Measurements from ENCODE around the gene NRXN3.

Gene NRXN3

DNA sequence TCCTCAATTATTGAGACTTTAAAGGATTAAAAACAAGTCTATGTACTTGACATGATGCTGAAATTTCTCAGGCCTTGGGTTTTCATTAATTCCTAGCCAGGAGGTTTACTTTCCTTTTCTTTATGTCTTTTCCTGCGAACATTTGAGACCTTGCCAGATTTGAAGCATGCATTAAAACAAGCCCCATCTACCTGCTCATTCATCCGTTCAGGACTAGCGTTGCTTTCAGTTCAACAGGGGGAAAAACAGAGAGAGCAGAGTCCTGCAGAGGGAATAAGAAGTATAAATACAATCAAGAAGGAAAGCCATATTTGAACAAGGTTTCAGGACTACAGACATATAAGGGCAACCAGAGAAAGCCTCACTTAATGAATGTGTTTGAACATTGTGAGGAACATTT lies 1498.8 kb downstream of the NRXN3 start:
- Mint-ChIP-seq H3K4me3 (no peak overlapping the region), H3K36me3 (ENCODE audit: low read depth) (no peaks in the 10 kb centered on the region), H3K27me3 (no peaks in the 10 kb centered on the region), H3K4me1 (ENCODE audit: low read depth) (no peaks in the 10 kb centered on the region), H3K27ac (no peak overlapping the region), H3K9me3 (peaks cover 3% of the 10 kb centered on the region)

DNA sequence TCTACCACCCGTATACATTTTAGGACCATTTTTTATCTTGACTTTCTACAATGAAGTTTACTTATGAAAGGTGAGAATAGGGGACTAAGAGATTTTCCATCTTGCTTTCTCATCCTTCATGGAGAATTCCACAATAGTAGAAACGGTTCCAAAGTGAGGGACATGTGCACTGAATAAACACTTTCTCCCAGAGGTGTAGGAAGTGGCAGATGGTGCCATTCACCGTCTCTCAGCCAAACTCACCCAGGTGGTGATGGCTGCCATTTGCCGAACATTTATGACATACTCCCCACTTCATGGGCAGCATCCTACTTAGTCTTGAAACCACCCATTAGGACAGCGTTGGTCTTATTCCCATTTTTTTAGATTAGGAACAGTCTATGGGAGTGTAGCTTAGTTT lies 1500.6 kb downstream of the NRXN3 start:
- Mint-ChIP-seq H3K36me3 (ENCODE audit: low read depth) (no peaks in the 10 kb centered on the region), H3K4me1 (ENCODE audit: low read depth) (no peaks in the 10 kb centered on the region), H3K4me3 (no peak overlapping the region)

DNA sequence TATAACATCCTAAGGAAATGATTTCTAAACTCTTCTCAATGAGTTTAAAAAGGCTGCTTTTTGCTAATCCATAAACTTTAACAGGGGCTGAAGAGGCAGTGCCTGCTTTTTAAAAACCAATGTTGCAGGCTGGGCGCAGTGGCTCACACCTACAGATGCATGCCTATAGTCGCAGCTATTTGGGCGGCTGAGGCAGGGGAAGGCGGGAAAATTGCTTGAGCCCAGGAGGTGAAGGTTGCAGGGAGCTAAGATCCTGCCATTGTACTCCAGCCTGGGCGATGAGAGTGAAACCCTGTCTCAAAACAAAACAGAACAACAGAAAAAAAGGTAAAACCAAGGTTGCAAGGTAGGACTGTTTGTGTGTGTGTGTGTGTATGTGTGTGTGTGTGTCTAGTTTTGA lies 1509.9 kb downstream of the NRXN3 start:
- Mint-ChIP-seq H3K27me3 (no peaks in the 10 kb centered on the region), H3K4me3 (no peak overlapping the region), H3K27ac (no peak overlapping the region), H3K36me3 (ENCODE audit: low read depth) (no peaks in the 10 kb centered on the region), H3K9me3 (no peaks in the 10 kb centered on the region), H3K4me1 (ENCODE audit: low read depth) (no peaks in the 10 kb centered on the region)

More for the DNA sequence above, 1500.6 kb downstream of the NRXN3 start:
- H3K27ac Mint-ChIP-seq = no peak overlapping the region
- H3K27me3 Mint-ChIP-seq = no peaks in the 10 kb centered on the region
- H3K9me3 Mint-ChIP-seq = peaks cover 7% of the 10 kb centered on the region

DNA sequence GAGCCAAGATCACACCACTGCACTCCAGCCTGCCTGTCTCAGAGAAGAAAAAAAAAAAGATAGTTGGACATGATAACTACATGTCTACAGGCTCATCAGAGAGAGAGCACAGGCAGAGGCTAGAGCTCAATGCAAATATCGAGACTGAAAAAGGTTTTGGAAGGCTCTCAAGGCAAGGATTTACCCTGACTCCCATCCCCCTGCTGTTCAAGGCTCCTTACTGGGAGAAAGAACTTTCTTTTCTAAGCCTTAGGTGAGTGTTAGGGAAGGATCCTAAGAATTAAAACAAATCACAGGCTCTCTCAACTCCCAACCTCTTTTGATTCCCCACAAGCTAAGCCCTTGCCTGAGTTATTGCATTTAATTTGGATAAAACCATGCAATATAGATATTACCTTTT lies 1516.0 kb downstream of the NRXN3 start:
- Mint-ChIP-seq H3K27me3 (no peaks in the 10 kb centered on the region), H3K9me3 (peaks cover 3% of the 10 kb centered on the region), H3K4me1 (ENCODE audit: low read depth) (no peaks in the 10 kb centered on the region), H3K36me3 (ENCODE audit: low read depth) (no peaks in the 10 kb centered on the region), H3K4me3 (no peak overlapping the region), H3K27ac (no peak overlapping the region)

DNA sequence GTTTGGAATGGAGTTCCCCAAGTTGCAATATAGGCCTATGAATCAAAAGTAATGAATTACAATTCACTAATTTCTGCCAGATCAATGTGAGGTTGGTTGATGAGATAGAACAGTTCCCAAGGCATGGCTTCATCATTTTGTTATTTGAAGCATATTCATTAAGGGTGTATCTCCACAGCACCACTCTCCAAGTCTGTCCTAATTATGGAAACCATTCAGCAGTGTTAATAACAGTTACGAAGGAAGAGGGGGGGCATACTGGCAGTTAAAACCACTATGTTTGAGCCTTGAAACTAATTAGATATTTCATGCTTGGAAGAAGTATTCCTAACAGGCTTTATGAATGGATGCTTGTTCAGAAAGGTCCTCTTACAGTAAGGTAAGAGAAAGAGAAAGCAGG lies 1520.8 kb downstream of the NRXN3 start:
- no peak overlapping the region for H3K4me3 Mint-ChIP-seq
- no peaks in the 10 kb centered on the region for H3K4me1 Mint-ChIP-seq (ENCODE audit: low read depth)
- H3K36me3 Mint-ChIP-seq (ENCODE audit: low read depth) = no peaks in the 10 kb centered on the region
- peaks cover 3% of the 10 kb centered on the region for H3K9me3 Mint-ChIP-seq
- no peak overlapping the region for H3K27ac Mint-ChIP-seq
- no peaks in the 10 kb centered on the region for H3K27me3 Mint-ChIP-seq

DNA sequence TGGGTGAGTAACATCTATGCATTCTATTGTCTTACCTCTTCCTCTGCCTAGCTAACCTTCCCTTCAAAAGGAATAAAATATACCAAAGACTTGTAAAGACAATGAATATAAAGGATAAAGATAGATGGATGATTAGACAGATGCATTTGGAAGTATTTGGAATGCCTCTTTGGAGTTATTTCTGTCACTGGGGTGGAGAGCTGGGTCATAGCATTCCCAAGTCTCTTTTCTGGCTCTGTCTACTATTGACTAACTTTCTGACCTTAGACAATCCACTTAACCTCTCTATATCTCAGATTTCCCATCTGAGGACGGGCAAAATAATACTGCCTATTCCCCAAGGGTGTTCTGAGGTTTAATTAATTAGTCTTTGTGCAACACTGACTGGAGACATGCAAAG lies 1523.8 kb downstream of the NRXN3 start:
- no peaks in the 10 kb centered on the region for H3K36me3 Mint-ChIP-seq (ENCODE audit: low read depth)
- H3K27ac Mint-ChIP-seq = no peak overlapping the region
- peaks cover 3% of the 10 kb centered on the region for H3K9me3 Mint-ChIP-seq
- H3K4me1 Mint-ChIP-seq (ENCODE audit: low read depth) = no peaks in the 10 kb centered on the region
- H3K27me3 Mint-ChIP-seq = no peaks in the 10 kb centered on the region
- H3K4me3 Mint-ChIP-seq = no peak overlapping the region

DNA sequence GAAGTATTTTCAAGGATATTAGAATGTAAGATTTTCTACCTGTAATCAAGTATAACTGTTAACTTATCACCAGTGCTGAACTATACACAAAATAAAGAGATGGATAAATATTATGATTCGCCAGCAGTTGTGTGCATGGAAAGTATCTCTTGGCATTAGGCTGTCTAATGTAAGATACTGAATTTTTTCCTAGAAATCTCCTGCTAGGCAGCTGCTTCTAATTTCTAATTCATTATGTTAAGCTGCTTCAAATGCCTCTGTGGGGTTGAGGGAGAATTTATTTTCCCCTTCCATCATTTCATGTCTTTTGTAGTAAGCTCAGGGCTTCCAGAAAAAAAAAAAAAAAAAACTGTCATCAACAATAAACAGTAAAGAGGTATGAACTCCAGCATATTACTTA lies 1525.1 kb downstream of the NRXN3 start:
- H3K4me1 Mint-ChIP-seq (ENCODE audit: low read depth) = no peaks in the 10 kb centered on the region
- H3K27ac Mint-ChIP-seq = no peak overlapping the region
- peaks cover 3% of the 10 kb centered on the region for H3K9me3 Mint-ChIP-seq
- H3K27me3 Mint-ChIP-seq = no peaks in the 10 kb centered on the region
- H3K36me3 Mint-ChIP-seq (ENCODE audit: low read depth) = no peaks in the 10 kb centered on the region
- no peak overlapping the region for H3K4me3 Mint-ChIP-seq

DNA sequence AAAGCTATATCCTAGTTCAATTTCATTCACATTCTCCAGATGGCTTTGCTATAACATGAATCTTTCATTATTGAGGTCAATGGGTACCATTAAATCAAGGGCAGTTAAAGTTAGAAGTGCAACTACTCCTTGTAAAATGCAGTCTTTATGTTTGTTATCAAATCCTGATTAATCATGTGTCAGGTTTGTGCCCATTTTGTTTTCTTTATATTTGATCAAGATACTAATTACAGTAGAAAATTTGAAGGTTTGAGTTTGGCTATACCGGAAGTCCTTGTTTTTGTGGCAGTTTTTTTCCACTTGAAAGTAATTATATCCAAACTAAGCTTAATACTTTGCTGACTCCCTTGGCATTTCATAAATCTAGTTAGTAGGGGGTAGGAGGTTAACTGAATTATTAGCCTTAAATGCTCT lies 1528.1 kb downstream of the NRXN3 start:
- Mint-ChIP-seq H3K9me3 (no peaks in the 10 kb centered on the region), H3K4me1 (ENCODE audit: low read depth) (no peaks in the 10 kb centered on the region), H3K4me3 (no peak overlapping the region), H3K27ac (no peak overlapping the region), H3K27me3 (no peaks in the 10 kb centered on the region), H3K36me3 (ENCODE audit: low read depth) (no peaks in the 10 kb centered on the region)

DNA sequence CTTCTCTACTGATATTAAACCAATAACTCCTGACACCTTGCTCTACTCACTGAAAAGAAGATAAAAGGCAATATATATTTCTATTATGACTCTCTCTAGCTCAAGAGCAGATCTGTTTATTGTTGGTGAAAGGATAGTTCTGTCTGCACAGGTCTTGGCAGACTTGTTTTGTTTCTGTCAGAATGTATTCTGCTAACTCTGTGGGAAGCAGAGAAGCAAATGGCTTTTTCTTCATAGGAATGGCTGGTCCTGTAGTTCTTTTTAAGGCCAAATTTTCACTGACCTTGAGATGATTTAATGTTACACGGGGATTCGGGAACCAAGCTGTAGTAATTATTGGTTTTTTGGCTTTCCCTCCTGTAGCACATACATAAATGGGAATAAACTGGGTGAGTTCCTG lies 1529.0 kb downstream of the NRXN3 start:
- Mint-ChIP-seq H3K4me3 (no peak overlapping the region), H3K27ac (no peak overlapping the region), H3K9me3 (no peaks in the 10 kb centered on the region), H3K27me3 (no peaks in the 10 kb centered on the region), H3K4me1 (ENCODE audit: low read depth) (no peaks in the 10 kb centered on the region), H3K36me3 (ENCODE audit: low read depth) (no peaks in the 10 kb centered on the region)

DNA sequence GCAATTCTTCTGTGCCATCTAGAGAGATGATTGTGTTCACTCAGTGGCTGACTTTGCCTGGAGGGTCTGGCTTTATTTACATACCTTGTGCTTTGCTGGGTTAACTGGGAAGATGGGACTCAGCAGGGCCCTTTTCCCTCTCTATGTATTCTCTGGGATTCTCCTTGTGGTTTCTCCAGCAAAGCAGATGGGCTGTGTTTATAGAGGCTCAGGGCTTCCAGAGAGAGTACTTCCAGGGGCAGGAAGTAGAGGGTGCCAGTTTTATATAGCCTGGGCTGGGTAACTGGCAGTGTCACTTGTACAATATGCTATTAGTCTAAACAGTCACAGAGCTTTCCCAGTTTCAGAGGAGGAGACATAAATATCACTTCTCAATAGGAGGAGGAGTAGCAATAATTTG lies 1531.2 kb downstream of the NRXN3 start:
- no peaks in the 10 kb centered on the region for H3K27me3 Mint-ChIP-seq
- no peak overlapping the region for H3K27ac Mint-ChIP-seq
- no peaks in the 10 kb centered on the region for H3K4me1 Mint-ChIP-seq (ENCODE audit: low read depth)
- no peak overlapping the region for H3K4me3 Mint-ChIP-seq
- H3K9me3 Mint-ChIP-seq = no peaks in the 10 kb centered on the region
- H3K36me3 Mint-ChIP-seq (ENCODE audit: low read depth) = no peaks in the 10 kb centered on the region

DNA sequence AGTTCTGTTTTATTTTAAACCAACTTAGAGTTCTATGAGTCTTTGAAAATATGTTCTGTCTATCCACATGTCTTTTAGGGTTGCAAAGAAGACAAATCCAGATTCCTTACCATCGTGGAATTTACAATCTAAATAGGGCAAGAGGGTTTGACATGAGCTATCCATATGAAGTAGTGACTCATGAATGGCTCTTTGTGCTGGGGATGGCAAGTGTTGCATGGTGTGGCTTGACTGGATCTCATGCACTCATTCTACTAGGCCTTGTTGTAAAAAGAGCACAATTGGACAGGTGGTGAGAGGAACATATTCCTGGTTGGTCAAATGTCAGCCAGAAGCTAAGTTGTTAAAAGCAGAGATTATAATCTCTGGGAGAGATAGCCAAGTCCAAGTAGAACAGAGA lies 1532.0 kb downstream of the NRXN3 start:
- no peaks in the 10 kb centered on the region for H3K27me3 Mint-ChIP-seq
- no peak overlapping the region for H3K4me3 Mint-ChIP-seq
- H3K4me1 Mint-ChIP-seq (ENCODE audit: low read depth) = no peaks in the 10 kb centered on the region
- H3K9me3 Mint-ChIP-seq = no peaks in the 10 kb centered on the region
- H3K36me3 Mint-ChIP-seq (ENCODE audit: low read depth) = no peaks in the 10 kb centered on the region
- H3K27ac Mint-ChIP-seq = no peak overlapping the region

DNA sequence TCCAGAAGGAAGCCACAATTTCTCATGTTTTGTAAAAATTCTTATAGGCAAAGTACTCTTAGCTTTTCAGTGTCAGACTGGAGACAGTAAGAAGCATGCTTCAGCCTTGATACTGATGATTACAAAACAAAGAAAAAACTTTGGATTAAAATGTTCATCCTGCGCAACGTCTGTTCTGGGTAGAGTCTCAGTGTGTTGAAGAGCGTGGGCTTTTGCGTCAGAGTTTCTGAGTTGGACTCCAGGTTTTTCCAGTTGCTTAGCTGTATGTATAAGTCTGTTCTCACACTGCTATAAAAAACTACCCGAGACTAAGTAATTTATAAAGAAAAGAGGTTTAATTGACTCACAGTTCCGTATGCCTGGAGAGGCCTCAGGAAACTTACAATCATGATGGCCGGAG lies 1533.0 kb downstream of the NRXN3 start:
- H3K4me1 Mint-ChIP-seq (ENCODE audit: low read depth) = no peaks in the 10 kb centered on the region
- no peaks in the 10 kb centered on the region for H3K9me3 Mint-ChIP-seq
- H3K27me3 Mint-ChIP-seq = no peaks in the 10 kb centered on the region
- H3K27ac Mint-ChIP-seq = no peak overlapping the region
- H3K36me3 Mint-ChIP-seq (ENCODE audit: low read depth) = no peaks in the 10 kb centered on the region
- no peak overlapping the region for H3K4me3 Mint-ChIP-seq

DNA sequence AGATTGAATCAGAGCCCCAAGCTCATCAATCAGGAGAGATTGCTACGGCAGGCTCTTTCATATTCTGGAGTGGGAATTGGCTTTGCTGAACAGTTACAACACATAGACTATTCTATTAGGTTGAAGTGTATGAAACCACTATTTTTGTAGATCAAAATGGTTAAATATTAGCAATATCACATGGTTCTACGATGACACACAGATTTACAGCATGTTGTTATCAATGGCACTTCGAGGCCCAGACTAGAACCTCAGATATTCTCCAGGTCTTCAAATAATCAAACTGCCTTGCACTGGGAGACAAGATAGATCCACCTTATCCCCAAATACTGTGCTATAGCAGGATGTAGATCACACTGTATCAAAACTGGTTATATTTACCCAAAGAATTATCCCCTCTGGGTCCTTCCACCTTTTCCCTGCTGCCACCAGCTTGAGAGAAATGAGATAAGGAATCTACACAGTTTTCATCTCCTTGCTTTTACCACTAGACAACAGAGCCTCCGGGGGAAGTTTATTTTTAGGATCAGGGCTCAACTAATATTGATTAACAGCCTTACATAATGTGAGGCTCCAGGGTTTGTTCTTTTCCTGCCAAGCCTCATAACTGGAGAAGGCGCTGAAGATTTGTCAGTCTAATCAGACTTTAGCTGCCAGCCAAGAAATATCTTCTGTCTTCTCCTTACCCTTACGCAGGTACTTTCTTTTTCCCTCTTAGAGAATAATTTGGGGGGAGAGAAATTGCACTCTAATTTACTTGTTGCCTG lies 1534.1 kb downstream of the NRXN3 start:
- H3K4me1 Mint-ChIP-seq (ENCODE audit: low read depth) = no peaks in the 10 kb centered on the region
- H3K36me3 Mint-ChIP-seq (ENCODE audit: low read depth) = no peaks in the 10 kb centered on the region
- no peak overlapping the region for H3K4me3 Mint-ChIP-seq
- H3K27ac Mint-ChIP-seq = no peak overlapping the region
- no peaks in the 10 kb centered on the region for H3K27me3 Mint-ChIP-seq
- H3K9me3 Mint-ChIP-seq = no peaks in the 10 kb centered on the region

DNA sequence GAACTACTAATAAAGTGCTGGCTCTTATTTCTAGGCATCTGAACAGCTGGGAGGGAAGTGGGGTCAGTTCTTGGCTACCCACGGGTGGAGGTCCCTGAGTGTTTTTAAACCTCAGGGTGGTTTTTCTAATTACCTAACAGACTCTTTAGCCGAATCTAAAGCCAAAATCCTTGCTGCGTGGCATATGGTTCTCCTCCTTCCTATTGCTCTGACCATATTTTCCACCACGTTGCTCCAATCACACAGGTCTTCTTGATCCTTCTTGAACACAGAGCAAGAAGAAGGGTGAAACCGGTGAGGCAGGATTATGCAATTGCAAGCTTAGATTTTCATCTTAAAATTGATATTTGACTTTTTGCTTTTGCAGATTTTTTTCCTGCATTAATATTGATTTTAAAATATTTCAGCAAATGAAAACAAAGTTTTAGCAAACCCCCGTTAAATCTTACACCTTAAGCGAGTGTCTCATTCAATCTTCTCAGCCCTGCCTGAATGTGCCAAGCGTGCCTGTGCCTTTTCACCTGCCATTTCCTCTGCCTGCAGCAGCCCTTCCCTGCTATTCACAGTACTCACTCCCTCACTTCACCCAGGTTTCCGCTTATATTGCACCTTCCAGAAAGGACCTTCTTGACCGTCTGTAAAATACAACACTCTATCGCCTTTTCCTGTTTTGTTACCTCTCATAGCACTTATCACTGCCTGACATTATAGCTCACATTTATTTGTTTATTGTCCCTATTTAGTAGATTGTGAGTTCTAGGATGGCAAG lies 1535.1 kb downstream of the NRXN3 start:
- Mint-ChIP-seq H3K9me3 (no peaks in the 10 kb centered on the region), H3K4me1 (ENCODE audit: low read depth) (no peaks in the 10 kb centered on the region), H3K36me3 (ENCODE audit: low read depth) (no peaks in the 10 kb centered on the region), H3K27ac (no peak overlapping the region), H3K4me3 (no peak overlapping the region), H3K27me3 (no peaks in the 10 kb centered on the region)

DNA sequence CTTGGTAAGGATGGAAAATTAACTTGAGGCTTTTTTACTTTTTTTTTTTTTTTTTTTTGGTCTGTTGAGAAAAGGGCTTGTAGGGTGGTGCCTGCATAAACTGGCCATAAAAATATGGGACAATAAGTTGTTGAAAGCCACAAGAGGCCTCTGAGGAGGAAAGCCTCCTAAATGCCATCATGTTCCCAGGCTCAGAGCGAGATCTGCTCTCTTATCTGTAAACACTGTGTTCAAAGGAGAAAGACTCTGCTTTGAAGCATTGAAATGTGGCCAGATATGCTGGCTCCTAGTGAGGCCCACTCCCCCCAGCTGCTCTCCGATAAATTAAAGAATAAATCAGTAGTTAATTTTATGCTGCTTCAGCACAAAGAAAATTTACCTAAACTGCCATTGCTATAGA lies 1536.2 kb downstream of the NRXN3 start:
- Mint-ChIP-seq H3K4me1 (ENCODE audit: low read depth) (no peaks in the 10 kb centered on the region), H3K27me3 (no peaks in the 10 kb centered on the region), H3K36me3 (ENCODE audit: low read depth) (no peaks in the 10 kb centered on the region), H3K27ac (no peak overlapping the region), H3K9me3 (no peaks in the 10 kb centered on the region), H3K4me3 (no peak overlapping the region)
